ENCODE data around the gene ASB3. TPM values are rescaled to one million over a fixed set of nuclear protein-coding genes. Genes with fewer than 3 reads are reported as not detected.
"Not testable (repeated sequence)": the region's sequence is repeated elsewhere in the genome, so short reads cannot be mapped to it uniquely, and the experiment has no call there.

Gene ASB3
- total RNA-seq, 4 donors from 2014 or later = 10.0 to 15.0 (median 13.2) TPM

DNA sequence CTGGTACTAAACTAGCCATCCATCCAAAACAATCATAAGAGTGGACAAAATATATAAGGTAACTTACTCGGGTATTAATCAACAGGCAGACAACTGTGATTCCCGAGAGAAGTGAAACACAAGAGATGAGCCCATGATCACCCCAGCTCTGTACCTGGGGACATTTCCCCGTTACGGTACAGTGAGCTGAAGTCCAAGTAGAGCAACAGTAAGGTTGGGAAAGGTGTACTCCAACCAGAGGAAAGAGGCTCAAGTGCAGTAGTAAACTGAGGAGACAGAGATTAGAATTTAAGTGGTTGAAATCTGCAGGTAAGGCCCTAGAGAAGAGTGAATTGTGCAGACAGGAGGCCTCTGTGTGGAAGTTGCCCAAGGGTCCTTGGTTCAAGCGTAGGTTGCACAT is 49.7 kb downstream of the ASB3 start:
- DNase-seq (ENCODE audit: extremely low spot score) = no peak
- Histone ChIP-seq H3K9me3 (no peaks in the 10 kb centered on the region), H3K27me3 (no peaks in the 10 kb centered on the region), H3K27ac (replicated peaks in 1 of 4) (no peak overlapping the region), H3K4me1 (no peaks in the 10 kb centered on the region), H3K4me3 (no peak overlapping the region), H3K36me3 (peaks cover 0 to 7% (median 5%) of the 10 kb centered on the region in 4 donors)
- 98% methylated on average over 5 of the region's 5 CpGs for WGBS
- intact Hi-C loops (cut with DNase I) = no loop called here
- TF ChIP-seq POLR2A (IDR thresholded peaks at IDR 0.05; ENCODE audit: low read depth) (no peak), EP300 (IDR thresholded peaks at IDR 0.05) (no peak), POLR2AphosphoS5 (IDR thresholded peaks at IDR 0.05) (no peak)
- TF ChIP-seq, protein P1, sequence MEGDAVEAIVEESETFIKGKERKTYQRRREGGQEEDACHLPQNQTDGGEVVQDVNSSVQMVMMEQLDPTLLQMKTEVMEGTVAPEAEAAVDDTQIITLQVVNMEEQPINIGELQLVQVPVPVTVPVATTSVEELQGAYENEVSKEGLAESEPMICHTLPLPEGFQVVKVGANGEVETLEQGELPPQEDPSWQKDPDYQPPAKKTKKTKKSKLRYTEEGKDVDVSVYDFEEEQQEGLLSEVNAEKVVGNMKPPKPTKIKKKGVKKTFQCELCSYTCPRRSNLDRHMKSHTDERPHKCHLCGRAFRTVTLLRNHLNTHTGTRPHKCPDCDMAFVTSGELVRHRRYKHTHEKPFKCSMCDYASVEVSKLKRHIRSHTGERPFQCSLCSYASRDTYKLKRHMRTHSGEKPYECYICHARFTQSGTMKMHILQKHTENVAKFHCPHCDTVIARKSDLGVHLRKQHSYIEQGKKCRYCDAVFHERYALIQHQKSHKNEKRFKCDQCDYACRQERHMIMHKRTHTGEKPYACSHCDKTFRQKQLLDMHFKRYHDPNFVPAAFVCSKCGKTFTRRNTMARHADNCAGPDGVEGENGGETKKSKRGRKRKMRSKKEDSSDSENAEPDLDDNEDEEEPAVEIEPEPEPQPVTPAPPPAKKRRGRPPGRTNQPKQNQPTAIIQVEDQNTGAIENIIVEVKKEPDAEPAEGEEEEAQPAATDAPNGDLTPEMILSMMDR (IDR thresholded peaks at IDR 0.05) = no peak

DNA sequence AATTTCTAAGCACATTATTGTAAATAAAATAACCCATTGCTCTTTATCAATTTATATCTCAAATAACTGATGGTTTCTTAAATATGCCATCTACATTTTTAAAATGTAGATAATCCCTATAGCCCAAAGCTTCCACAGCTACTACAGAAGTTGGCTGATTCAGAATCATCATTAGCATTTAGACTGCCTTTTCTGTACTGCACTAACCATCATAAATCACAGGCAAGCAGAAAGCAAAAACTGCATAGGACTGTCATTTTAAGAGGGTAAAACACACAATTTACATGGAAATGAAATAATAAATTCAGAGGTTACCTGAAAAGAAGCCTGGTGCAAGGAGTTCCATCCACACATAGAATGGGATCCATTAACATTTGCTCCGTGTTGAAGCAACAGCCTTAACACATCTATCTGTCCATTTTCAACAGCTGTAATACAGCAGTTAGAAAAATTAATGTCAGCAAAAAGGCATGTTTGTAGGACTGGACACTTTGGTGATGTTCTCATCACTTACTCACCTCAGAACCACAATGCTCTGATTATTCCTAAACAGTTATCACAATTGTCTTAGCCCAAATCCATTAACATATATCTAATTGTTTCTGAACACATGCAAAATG is 57.5 kb downstream of the ASB3 start:
- intact Hi-C loops (cut with DNase I) = no loop called here
- Histone ChIP-seq H3K9me3 (no peaks in the 10 kb centered on the region), H3K4me3 (no peak overlapping the region), H3K27me3 (no peaks in the 10 kb centered on the region), H3K36me3 (peaks cover 7 to 43% (median 18%) of the 10 kb centered on the region in 4 donors), H3K27ac (replicated peaks in 1 of 4) (no peak overlapping the region), H3K4me1 (no peaks in the 10 kb centered on the region)
- WGBS = 62% methylated on average over 1 of the region's 1 CpG
- no peak for TF ChIP-seq EP300 (IDR thresholded peaks at IDR 0.05)
- no peak for DNase-seq (ENCODE audit: extremely low spot score)

DNA sequence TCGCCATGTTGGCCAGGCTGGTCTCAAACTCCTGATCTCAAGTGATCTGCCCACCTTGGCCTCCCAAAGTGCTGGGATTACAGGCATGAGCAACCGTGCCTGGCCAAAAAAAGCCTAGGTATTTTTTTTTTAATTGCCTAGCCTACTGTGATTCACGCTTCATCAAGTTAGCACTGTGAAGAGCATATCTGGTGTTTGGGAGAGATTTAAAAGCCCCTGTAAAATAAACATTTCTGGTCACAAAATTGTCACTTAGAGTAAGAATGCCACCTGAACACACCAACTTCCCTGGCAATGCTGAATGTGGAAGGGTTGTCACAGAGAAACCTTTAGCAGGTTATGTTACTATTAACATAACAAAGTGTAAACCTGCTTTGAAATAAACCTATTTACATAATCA is 58.8 kb downstream of the ASB3 start:
- intact Hi-C loops (cut with DNase I) = no loop called here
- TF ChIP-seq POLR2AphosphoS5 (IDR thresholded peaks at IDR 0.05) = no peak
- TF ChIP-seq, protein P1 (IDR thresholded peaks at IDR 0.05) = no peak
- TF ChIP-seq EP300 (IDR thresholded peaks at IDR 0.05) = no peak
- TF ChIP-seq POLR2A (IDR thresholded peaks at IDR 0.05; ENCODE audit: low read depth) = no peak

DNA sequence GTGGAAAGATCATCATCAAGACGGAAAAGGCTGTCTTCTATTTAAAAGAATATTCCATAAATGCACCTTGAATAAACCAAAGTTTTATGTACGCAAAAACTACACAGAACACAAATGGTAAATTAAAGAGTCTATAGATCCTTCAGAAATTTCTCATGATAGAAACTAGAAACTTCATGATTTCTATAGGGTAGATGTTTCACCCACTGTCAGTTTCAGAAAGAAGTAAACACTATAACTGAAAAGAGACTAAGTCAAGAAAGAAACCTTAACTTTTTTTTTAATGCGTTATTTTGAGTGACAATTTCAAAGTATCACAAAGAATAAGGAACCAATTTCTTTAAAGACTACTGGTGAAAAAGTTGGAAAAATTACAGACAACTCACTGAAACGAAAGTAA is 61.1 kb downstream of the ASB3 start:
- Histone ChIP-seq H3K4me1 (no peaks in the 10 kb centered on the region), H3K36me3 (peaks cover 0 to 32% (median 16%) of the 10 kb centered on the region in 4 donors), H3K4me3 (no peak overlapping the region), H3K9me3 (no peaks in the 10 kb centered on the region), H3K27ac (replicated peaks in 1 of 4) (no peak overlapping the region), H3K27me3 (no peaks in the 10 kb centered on the region)
- intact Hi-C loops (cut with DNase I) = no loop called here
- 94% methylated on average over 4 of the region's 4 CpGs for WGBS
- no peak for DNase-seq (ENCODE audit: extremely low spot score)
- no peak for TF ChIP-seq EP300 (IDR thresholded peaks at IDR 0.05)
- TF ChIP-seq POLR2AphosphoS5 (IDR thresholded peaks at IDR 0.05) = no peak
- TF ChIP-seq, protein P1 (IDR thresholded peaks at IDR 0.05) = no peak
- TF ChIP-seq POLR2A (IDR thresholded peaks at IDR 0.05; ENCODE audit: low read depth) = no peak

More for the DNA sequence above, 58.8 kb downstream of the ASB3 start:
- no peaks in the 10 kb centered on the region for H3K9me3 ChIP-seq
- no peaks in the 10 kb centered on the region for H3K4me1 ChIP-seq
- DNase-seq (ENCODE audit: extremely low spot score) = no peak
- 100% methylated on average over 3 of the region's 3 CpGs for WGBS
- H3K36me3 ChIP-seq = peaks cover 0 to 36% (median 16%) of the 10 kb centered on the region in 4 donors
- no peak overlapping the region for H3K4me3 ChIP-seq
- no peaks in the 10 kb centered on the region for H3K27me3 ChIP-seq
- H3K27ac ChIP-seq (replicated peaks in 1 of 4) = no peak overlapping the region

DNA sequence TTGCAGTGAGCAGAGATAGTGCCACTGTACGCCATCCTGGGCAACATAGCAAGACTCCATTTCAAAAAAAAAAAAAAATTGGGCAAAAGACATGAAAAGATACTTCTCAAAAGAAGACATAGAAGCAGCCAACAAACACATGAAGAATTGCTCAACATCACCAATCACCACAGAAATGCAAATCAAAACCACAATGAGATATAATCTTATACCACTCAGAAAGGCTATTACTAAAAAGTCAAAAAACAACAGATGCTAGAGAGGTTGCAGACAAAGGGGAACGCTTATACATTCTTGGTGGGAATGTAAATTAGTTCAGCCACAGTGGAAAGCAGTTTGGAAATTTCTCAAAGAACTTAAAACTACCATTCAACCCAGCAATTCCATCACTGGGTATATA is 62.2 kb downstream of the ASB3 start:
- DNase-seq (ENCODE audit: extremely low spot score) = no peak
- intact Hi-C loops (cut with DNase I) = no loop called here
- TF ChIP-seq, protein P1 (IDR thresholded peaks at IDR 0.05) = no peak
- TF ChIP-seq POLR2AphosphoS5 (IDR thresholded peaks at IDR 0.05) (no peak), EP300 (IDR thresholded peaks at IDR 0.05) (no peak), POLR2A (IDR thresholded peaks at IDR 0.05; ENCODE audit: low read depth) (no peak)
- H3K4me1 ChIP-seq = no peaks in the 10 kb centered on the region
- H3K4me3 ChIP-seq = no peak overlapping the region
- H3K27ac ChIP-seq (replicated peaks in 1 of 4) = no peak overlapping the region
- WGBS = 94% methylated on average over 2 of the region's 2 CpGs
- no peaks in the 10 kb centered on the region for H3K9me3 ChIP-seq
- H3K36me3 ChIP-seq = peaks cover 0 to 28% (median 13%) of the 10 kb centered on the region in 4 donors
- H3K27me3 ChIP-seq = no peaks in the 10 kb centered on the region

DNA sequence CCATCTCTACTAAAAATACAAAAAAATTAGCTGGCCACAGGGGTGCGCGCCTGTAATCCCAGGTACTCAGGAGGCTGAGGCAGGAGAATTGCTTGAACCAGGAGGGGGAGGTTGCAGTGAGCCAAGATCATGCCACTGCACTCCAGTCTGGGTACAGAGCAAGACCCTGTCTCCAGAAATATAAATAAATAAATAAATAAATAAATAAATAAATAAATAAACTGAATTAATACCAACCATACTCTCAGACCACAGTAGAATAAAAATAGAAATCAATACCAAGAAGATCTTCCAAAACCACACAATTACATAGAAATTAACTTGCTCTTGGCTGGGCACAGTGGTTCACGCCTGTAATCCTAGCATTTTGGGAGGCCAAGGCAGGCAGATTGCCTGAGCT is 65.8 kb downstream of the ASB3 start:
- H3K4me1 ChIP-seq; H3K27me3 ChIP-seq; H3K4me3 ChIP-seq; H3K9me3 ChIP-seq; H3K27ac ChIP-seq (replicated peaks in 1 of 4); intact Hi-C loops (cut with DNase I); DNase-seq (ENCODE audit: extremely low spot score): not testable (repeated sequence)
- 98% methylated on average over 3 of the region's 3 CpGs for WGBS
- H3K36me3 ChIP-seq = peaks cover 0 to 12% (median 1%) of the 10 kb centered on the region in 4 donors
